Measurements from ENCODE around the gene COA8.

Gene COA8

GRCh38 chr14:103533137-103533998 lies 29.4 kb upstream of the COA8 start:
- TF ChIP-seq TAF1 (IDR thresholded peaks at IDR 0.05; ENCODE audit: low read depth) (no peak), EP300 (IDR thresholded peaks at IDR 0.05; ENCODE audit: borderline replicate concordance) (no peak), CEBPB (IDR thresholded peaks at IDR 0.05) (no peak), TCF12 (IDR thresholded peaks at IDR 0.05; ENCODE audit: low read depth) (no peak), ZBTB7A (IDR thresholded peaks at IDR 0.05; ENCODE audit: low read depth) (no peak), EGR1 (IDR thresholded peaks at IDR 0.05) (no peak), MAX (IDR thresholded peaks at IDR 0.05) (no peak), YY1 (IDR thresholded peaks at IDR 0.05; ENCODE audit: low read depth) (no peak), CREB1 (IDR thresholded peaks at IDR 0.05; ENCODE audit: low read depth) (no peak), TEAD4 (IDR thresholded peaks at IDR 0.05) (no peak)
- TF ChIP-seq, protein P1, sequence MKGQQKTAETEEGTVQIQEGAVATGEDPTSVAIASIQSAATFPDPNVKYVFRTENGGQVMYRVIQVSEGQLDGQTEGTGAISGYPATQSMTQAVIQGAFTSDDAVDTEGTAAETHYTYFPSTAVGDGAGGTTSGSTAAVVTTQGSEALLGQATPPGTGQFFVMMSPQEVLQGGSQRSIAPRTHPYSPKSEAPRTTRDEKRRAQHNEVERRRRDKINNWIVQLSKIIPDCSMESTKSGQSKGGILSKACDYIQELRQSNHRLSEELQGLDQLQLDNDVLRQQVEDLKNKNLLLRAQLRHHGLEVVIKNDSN (IDR thresholded peaks at IDR 0.05) = no peak
- TF ChIP-seq, protein P2, sequence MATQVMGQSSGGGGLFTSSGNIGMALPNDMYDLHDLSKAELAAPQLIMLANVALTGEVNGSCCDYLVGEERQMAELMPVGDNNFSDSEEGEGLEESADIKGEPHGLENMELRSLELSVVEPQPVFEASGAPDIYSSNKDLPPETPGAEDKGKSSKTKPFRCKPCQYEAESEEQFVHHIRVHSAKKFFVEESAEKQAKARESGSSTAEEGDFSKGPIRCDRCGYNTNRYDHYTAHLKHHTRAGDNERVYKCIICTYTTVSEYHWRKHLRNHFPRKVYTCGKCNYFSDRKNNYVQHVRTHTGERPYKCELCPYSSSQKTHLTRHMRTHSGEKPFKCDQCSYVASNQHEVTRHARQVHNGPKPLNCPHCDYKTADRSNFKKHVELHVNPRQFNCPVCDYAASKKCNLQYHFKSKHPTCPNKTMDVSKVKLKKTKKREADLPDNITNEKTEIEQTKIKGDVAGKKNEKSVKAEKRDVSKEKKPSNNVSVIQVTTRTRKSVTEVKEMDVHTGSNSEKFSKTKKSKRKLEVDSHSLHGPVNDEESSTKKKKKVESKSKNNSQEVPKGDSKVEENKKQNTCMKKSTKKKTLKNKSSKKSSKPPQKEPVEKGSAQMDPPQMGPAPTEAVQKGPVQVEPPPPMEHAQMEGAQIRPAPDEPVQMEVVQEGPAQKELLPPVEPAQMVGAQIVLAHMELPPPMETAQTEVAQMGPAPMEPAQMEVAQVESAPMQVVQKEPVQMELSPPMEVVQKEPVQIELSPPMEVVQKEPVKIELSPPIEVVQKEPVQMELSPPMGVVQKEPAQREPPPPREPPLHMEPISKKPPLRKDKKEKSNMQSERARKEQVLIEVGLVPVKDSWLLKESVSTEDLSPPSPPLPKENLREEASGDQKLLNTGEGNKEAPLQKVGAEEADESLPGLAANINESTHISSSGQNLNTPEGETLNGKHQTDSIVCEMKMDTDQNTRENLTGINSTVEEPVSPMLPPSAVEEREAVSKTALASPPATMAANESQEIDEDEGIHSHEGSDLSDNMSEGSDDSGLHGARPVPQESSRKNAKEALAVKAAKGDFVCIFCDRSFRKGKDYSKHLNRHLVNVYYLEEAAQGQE (IDR thresholded peaks at IDR 0.05; ENCODE audit: low read depth) = no peak

DNA sequence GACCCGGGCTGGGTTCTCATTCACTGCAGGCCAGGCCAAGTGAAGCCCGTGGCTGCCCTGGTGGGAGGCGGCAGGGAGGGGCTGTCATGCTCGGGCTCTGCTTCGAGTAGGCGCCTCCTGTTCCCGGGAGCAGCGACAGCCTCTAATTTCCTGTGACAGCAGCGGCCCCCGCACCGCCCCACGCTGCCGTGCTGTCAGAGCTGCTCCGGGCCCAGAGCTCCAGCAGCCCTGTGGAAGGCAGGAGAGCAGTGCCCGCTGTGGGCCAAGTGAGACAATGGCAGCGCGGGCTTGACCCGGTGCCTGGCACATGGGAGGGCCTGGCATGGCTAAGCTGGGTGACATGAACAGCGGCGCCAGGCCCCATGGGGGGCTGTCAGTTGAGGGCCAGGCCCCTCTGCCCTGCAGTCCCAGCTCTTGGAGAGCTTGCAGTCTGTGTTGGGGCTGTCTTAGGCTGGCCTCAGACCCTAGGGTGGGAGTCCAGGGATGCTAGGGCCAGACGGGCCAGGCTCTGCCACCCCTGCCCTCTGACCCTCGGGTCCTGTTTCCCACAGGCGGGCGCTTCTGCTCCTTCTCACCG lies 28.7 kb upstream of the COA8 start:
- TF ChIP-seq, protein P1 (IDR thresholded peaks at IDR 0.05) = no peak
- TF ChIP-seq CREB1 (IDR thresholded peaks at IDR 0.05; ENCODE audit: low read depth) = no peak
- no peak for TF ChIP-seq TEAD4 (IDR thresholded peaks at IDR 0.05)
- no peak for TF ChIP-seq CEBPB (IDR thresholded peaks at IDR 0.05)
- no peak for TF ChIP-seq MAX (IDR thresholded peaks at IDR 0.05)
- no peak for TF ChIP-seq TCF12 (IDR thresholded peaks at IDR 0.05; ENCODE audit: low read depth)

DNA sequence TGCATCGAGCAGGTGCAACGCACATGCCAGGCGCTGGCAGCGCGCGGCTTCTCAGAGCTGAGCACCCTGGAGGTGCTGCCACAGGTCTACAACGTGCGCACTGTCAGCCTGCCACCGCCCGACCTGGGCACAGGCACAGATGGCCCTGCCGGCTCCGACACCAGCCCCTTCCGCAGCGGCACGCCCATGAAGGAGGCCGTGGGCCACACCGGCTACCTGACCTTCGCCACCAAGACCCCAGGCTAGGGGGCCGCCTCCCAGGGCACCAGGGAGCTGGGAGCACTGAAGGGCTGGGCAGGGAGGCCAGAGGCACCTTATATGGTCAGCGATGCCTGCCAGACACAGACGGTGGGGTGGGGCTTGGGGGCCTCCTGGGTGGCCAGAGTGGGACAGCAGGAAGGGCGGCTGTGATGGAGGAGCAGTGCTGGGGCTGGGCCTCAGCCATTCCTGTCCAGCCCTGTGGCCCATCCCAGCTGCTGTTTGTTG lies 28.1 kb upstream of the COA8 start:
- TF ChIP-seq MAX (IDR thresholded peaks at IDR 0.05) (no peak), CEBPB (IDR thresholded peaks at IDR 0.05) (no peak), CREB1 (IDR thresholded peaks at IDR 0.05; ENCODE audit: low read depth) (no peak), TCF12 (IDR thresholded peaks at IDR 0.05; ENCODE audit: low read depth) (no peak), RAD21 (IDR thresholded peaks at IDR 0.05; ENCODE audit: low read depth) (no peak), EP300 (IDR thresholded peaks at IDR 0.05; ENCODE audit: borderline replicate concordance) (no peak), YY1 (IDR thresholded peaks at IDR 0.05; ENCODE audit: low read depth) (no peak), ZBTB7A (IDR thresholded peaks at IDR 0.05; ENCODE audit: low read depth) (no peak), TAF1 (IDR thresholded peaks at IDR 0.05; ENCODE audit: low read depth) (no peak), NFIC (IDR thresholded peaks at IDR 0.05) (no peak), TEAD4 (IDR thresholded peaks at IDR 0.05) (no peak), FOXM1 (IDR thresholded peaks at IDR 0.05; ENCODE audit: borderline replicate concordance, low read depth) (no peak), EGR1 (IDR thresholded peaks at IDR 0.05) (no peak)
- TF ChIP-seq, protein P2 (IDR thresholded peaks at IDR 0.05; ENCODE audit: low read depth) = no peak
- TF ChIP-seq, protein P1 (IDR thresholded peaks at IDR 0.05) = no peak

GRCh38 chr14:103535081-103535890 lies 27.5 kb upstream of the COA8 start:
- no peak for TF ChIP-seq CEBPB (IDR thresholded peaks at IDR 0.05)

All from Ishikawa (cell line).